ENCODE measurements around the gene ZNF436.
A peak's percentile ranks its signal among the peaks of the same experiment; 100 is the strongest.
"Not testable (repeated sequence)": the region's sequence is repeated elsewhere in the genome, so short reads cannot be mapped to it uniquely, and the experiment has no call there.

The ZNF436 gene

GRCh38 chr1:23366598-23366997, 3.0 kb downstream of the ZNF436 start:
- no peak for DNase-seq

GRCh38 chr1:23366146-23366545, 3.5 kb downstream of the ZNF436 start:
- DNase-seq = no peak

GRCh38 chr1:23362218-23362713, 7.4 kb downstream of the ZNF436 start:
- no peak for DNase-seq

GRCh38 chr1:23358310-23358875, 11.2 kb downstream of the ZNF436 start:
- DNase-seq = no peak

GRCh38 chr1:23357138-23357908, 12.3 kb downstream of the ZNF436 start:
- DNase-seq = no peak

- no peak for DNase-seq
Measured at GRCh38 chr1:23356471-23357137, 13.0 kb downstream of the ZNF436 start.

- DNase-seq = no peak
Measured at GRCh38 chr1:23354245-23354644, 15.4 kb downstream of the ZNF436 start.

- DNase-seq = no peak
Measured at GRCh38 chr1:23352096-23352695, 17.4 kb downstream of the ZNF436 start.

GRCh38 chr1:23345920-23346319, 23.7 kb downstream of the ZNF436 start:
- no peak for DNase-seq

- DNase-seq = peak; percentile 29
Measured at GRCh38 chr1:23344987-23345472, 24.6 kb downstream of the ZNF436 start.

- peak; percentile 100 for DNase-seq
Measured at GRCh38 chr1:23344111-23344986, 25.3 kb downstream of the ZNF436 start, which contains the start of gene HNRNPR. Gene HNRNPR, minus strand, starts transcription at chr1:23344284. Its CDS starts 3,276 bp downstream, at chr1:23341008.

GRCh38 chr1:23343221-23344110, 26.2 kb downstream of the ZNF436 start:
- DNase-seq = peak; percentile 78

- DNase-seq = no peak
Measured at GRCh38 chr1:23341931-23342692, 27.5 kb downstream of the ZNF436 start.

GRCh38 chr1:23339632-23340031, 30.0 kb downstream of the ZNF436 start:
- DNase-seq = no peak

GRCh38 chr1:23337869-23338268, 31.8 kb downstream of the ZNF436 start:
- DNase-seq = no peak

- no peak for DNase-seq
Measured at GRCh38 chr1:23331713-23332112, 37.9 kb downstream of the ZNF436 start.

- no peak for DNase-seq
Measured at GRCh38 chr1:23330846-23331245, 38.8 kb downstream of the ZNF436 start.

GRCh38 chr1:23325393-23325792, 44.2 kb downstream of the ZNF436 start:
- no peak for DNase-seq

GRCh38 chr1:23322770-23323169, 46.9 kb downstream of the ZNF436 start:
- no peak for DNase-seq

- DNase-seq = not testable (repeated sequence)
Measured at GRCh38 chr1:23310280-23310679, 59.4 kb downstream of the ZNF436 start.

All from fibroblast of skin of abdomen (primary cell).